Tibial nerve (tissue), 4 donors: ENCODE measurements around the gene GRIA1. TPM values are rescaled to one million over a fixed set of nuclear protein-coding genes. Genes with fewer than 3 reads are reported as not detected.

Experiments used
- DNase-seq, 2 donors: peaks; one replicate each; pipeline ENCODE4 v3.0.0-alpha.2; 2019; ENCODE audit warnings: low spot score in 2 of 2
- H3K27ac ChIP-seq, 4 donors: fragments of 200-600 bp; sonication (generic) in 3 of 4; one replicate each; pipeline ENCODE4 v1.5.1; 2017 to 2019; ENCODE audit warnings: mild to moderate bottlenecking in 1 of 4
- H3K27me3 ChIP-seq, 2 donors: fragments of 200-600 bp; sonication (generic) in 1 of 2; one replicate each; pipeline versions ENCODE4 v1.5.1 to v1.6.0; 2017 to 2019
- H3K36me3 ChIP-seq, 3 donors: fragments of 200-600 bp; sonication (generic); one replicate each; pipeline ENCODE4 v1.5.1; 2018 to 2019
- H3K4me1 ChIP-seq, 4 donors: fragments of 200-600 bp; sonication (generic) in 3 of 4; one replicate each; pipeline ENCODE4 v1.5.1; 2017 to 2019
- H3K4me3 ChIP-seq, 4 donors: fragments of 200-600 bp; sonication (generic) in 3 of 4; one replicate each; pipeline ENCODE4 v1.5.1; 2017 to 2019; ENCODE audit warnings: mild to moderate bottlenecking in 1 of 4, moderate library complexity in 1 of 4
- H3K9me3 ChIP-seq, 4 donors: fragments of 200-600 bp; sonication (generic) in 3 of 4; one replicate each; pipeline ENCODE4 v1.5.1; 2017 to 2019
- EP300 ChIP-seq, 2 donors: sonication (generic); formaldehyde crosslinking; IDR thresholded peaks; one replicate each; pipeline ENCODE4 v1.6.1; 2017; ENCODE audit warnings: antibody characterized with exemption in 2 of 2, mild to moderate bottlenecking in 1 of 2
- POLR2A ChIP-seq, 2 donors: fragments of 450-650 bp; IDR thresholded peaks; one replicate each; pipeline ENCODE4 v1.6.1; 2017; ENCODE audit warnings: antibody characterized with exemption in 2 of 2, mild to moderate bottlenecking in 2 of 2, moderate library complexity in 2 of 2
- WGBS, 2 donors: methylation state at CpG; one replicate each; pipeline ENCODE4 v1.1.5; 2018; 5-methylcytosine and 5-hydroxymethylcytosine counted together
- total RNA-seq, 4 donors: library from RNA; depleted of rRNA; stranded (reverse); fragments of >200 nt; gene quantifications; one replicate each; pipeline ENCODE4 v1.1.0, GENCODE V29; 2016
- TF ChIP-seq, protein P1 (sequence below), 5 experiments: fragments of 200-600 bp in 3 of 5; fragments of 450-650 bp in 2 of 5; sonication (generic) in 3 of 5; IDR thresholded peaks; one replicate each; pipeline ENCODE4 v1.5.1; 2016 to 2019; ENCODE audit warnings: antibody characterized with exemption in 5 of 5, mild to moderate bottlenecking in 3 of 5, moderate library complexity in 2 of 5

The GRIA1 gene
- total RNA-seq, 4 donors from 2014 or later = 1.2 to 2.1 (median 1.5) TPM

DNA sequence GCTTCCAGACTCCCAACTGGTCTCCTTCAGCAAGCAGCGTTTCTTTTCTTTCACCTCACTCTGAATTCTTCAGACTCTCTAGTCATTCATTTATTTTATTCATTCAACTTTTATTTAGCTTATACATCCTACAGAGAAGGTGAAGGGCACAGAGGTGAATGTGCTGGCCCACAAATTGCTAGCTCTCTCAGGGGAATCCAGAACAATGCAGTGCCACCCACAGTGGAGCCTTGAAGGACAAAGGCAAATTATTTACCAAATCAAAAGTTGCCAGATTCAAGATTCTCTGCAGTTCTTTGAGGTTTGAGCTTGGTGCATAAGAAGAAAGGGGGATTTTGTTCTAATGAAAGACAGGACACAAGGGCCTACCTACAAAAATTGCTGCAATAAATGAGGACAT is 29.7 kb downstream of the GRIA1 start:
- WGBS, 2 donors = 68 to 76% methylated on average over 1 of the region's 1 CpG
- Histone ChIP-seq H3K27me3 (no peaks in the 10 kb centered on the region), H3K27ac (peak overlapping the region in 1 of 4 donors; percentile 49), H3K4me3 (no peak overlapping the region), H3K36me3 (no peaks in the 10 kb centered on the region), H3K4me1 (peaks cover 0 to 58% (median 8%) of the 10 kb centered on the region in 4 donors), H3K9me3 (no peaks in the 10 kb centered on the region)
- TF ChIP-seq EP300 (IDR thresholded peaks at IDR 0.05) = no peak
- TF ChIP-seq POLR2A (IDR thresholded peaks at IDR 0.05) = no peak
- TF ChIP-seq, protein P1, sequence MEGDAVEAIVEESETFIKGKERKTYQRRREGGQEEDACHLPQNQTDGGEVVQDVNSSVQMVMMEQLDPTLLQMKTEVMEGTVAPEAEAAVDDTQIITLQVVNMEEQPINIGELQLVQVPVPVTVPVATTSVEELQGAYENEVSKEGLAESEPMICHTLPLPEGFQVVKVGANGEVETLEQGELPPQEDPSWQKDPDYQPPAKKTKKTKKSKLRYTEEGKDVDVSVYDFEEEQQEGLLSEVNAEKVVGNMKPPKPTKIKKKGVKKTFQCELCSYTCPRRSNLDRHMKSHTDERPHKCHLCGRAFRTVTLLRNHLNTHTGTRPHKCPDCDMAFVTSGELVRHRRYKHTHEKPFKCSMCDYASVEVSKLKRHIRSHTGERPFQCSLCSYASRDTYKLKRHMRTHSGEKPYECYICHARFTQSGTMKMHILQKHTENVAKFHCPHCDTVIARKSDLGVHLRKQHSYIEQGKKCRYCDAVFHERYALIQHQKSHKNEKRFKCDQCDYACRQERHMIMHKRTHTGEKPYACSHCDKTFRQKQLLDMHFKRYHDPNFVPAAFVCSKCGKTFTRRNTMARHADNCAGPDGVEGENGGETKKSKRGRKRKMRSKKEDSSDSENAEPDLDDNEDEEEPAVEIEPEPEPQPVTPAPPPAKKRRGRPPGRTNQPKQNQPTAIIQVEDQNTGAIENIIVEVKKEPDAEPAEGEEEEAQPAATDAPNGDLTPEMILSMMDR (IDR thresholded peaks at IDR 0.05) = no peak
- no peak for DNase-seq

DNA sequence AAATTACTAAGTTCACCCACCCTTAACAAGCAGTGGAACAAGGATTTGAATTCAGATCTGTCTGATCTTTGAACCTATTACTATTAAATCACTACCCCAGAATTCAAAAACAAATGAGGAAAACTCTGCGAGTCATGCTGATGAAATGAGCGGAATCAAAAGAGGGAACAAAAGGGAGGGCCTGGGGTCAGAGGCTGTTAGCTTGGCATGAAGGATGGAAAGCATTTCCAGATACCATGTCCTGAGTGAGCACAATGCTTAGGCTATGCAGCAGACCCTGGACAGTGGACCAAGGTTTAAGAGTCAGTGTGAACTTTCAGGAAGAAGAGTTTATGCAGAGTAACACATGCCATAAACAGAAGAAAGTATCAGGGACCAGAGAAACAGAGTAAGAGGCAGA is 30.5 kb downstream of the GRIA1 start:
- H3K4me1 ChIP-seq = peaks cover 0 to 63% (median 8%) of the 10 kb centered on the region in 4 donors
- no peak for DNase-seq
- H3K36me3 ChIP-seq = no peaks in the 10 kb centered on the region
- TF ChIP-seq, protein P1 (IDR thresholded peaks at IDR 0.05) = no peak
- TF ChIP-seq POLR2A (IDR thresholded peaks at IDR 0.05) (no peak), EP300 (IDR thresholded peaks at IDR 0.05) (peak in 1 of 2 donors; percentile 9)
- H3K4me3 ChIP-seq = no peak overlapping the region
- H3K9me3 ChIP-seq = no peaks in the 10 kb centered on the region
- H3K27ac ChIP-seq = peak overlapping the region in 2 of 4 donors; percentile 0 to 24
- 42 to 46% methylated on average over 2 of the region's 2 CpGs for WGBS, 2 donors
- no peaks in the 10 kb centered on the region for H3K27me3 ChIP-seq

DNA sequence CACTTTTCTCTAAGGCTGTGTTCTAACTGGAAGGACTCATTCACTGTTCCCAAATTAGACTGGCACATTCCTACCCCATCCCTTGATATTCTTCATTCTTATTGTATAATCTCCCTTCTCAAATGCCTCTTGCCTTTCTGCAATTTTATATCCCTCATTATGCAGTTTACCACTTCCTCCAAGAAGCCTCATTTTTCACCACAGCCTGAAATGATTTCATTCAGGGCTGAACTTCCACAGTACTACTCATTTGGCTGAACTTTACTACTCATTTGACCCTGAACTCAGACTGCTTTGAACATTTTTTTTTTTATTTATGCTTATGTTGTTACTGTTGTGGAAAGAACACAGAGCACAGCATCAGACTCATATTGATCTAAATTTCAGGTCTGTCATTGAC is 32.7 kb downstream of the GRIA1 start:
- H3K27ac ChIP-seq = peak overlapping the region in 1 of 4 donors; percentile 60
- DNase-seq = no peak
- no peak overlapping the region for H3K4me3 ChIP-seq
- TF ChIP-seq EP300 (IDR thresholded peaks at IDR 0.05) (no peak), POLR2A (IDR thresholded peaks at IDR 0.05) (no peak)
- TF ChIP-seq, protein P1 (IDR thresholded peaks at IDR 0.05) = no peak
- no peaks in the 10 kb centered on the region for H3K27me3 ChIP-seq
- H3K9me3 ChIP-seq = no peaks in the 10 kb centered on the region
- H3K4me1 ChIP-seq = peaks cover 0 to 58% (median 8%) of the 10 kb centered on the region in 4 donors
- H3K36me3 ChIP-seq = no peaks in the 10 kb centered on the region

DNA sequence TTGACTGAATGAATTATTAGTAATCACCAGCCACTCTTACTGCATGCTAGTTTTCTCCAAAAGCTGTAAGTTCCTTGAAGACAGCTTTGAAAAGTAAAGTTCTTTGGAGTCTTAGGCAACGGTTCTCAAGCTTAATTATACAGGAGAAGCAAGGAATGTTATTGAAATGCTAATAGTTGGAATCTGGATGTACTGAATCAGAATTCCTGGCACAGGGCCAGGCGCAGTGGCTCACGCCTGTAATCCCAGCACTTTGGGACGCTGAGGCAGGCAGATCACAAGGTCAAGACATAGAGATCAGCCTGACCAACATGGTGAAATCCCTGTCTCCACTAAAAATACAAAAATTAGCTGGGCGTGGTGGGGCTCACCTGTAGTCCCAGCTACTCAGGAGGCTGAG is 33.4 kb downstream of the GRIA1 start:
- TF ChIP-seq POLR2A (IDR thresholded peaks at IDR 0.05) (no peak), EP300 (IDR thresholded peaks at IDR 0.05) (peak in 1 of 2 donors; percentile 19)
- TF ChIP-seq, protein P1 (IDR thresholded peaks at IDR 0.05) = no peak
- H3K27ac ChIP-seq = peak overlapping the region in 1 of 4 donors; percentile 28
- 32 to 34% methylated on average over 5 of the region's 5 CpGs for WGBS, 2 donors
- H3K4me1 ChIP-seq = peaks cover 0 to 58% (median 8%) of the 10 kb centered on the region in 4 donors
- H3K27me3 ChIP-seq = no peaks in the 10 kb centered on the region
- DNase-seq = peak; percentile 27 to 39
- H3K4me3 ChIP-seq = no peak overlapping the region
- H3K36me3 ChIP-seq = no peaks in the 10 kb centered on the region
- H3K9me3 ChIP-seq = no peaks in the 10 kb centered on the region

DNA sequence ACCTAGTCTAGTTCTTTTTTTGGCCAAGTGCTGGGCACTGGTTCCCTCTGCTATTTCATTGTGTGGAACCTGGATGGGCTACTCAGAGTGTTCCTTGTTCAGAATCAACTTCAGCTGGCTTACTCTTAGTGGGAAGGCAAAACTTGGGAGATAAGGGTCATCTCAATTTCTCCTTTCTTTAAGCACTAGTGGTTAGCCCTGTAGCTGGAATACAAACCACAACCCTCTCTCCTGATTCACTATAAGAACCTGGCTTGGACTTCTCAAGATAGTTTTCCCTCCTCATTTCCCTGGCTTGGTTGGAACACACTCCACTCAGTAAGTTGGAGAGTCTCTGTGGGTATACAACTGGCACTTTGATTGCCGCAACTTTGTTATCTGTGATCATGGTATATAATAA is 35.1 kb downstream of the GRIA1 start:
- Histone ChIP-seq H3K9me3 (no peaks in the 10 kb centered on the region), H3K27ac (no peak overlapping the region), H3K27me3 (no peaks in the 10 kb centered on the region), H3K36me3 (no peaks in the 10 kb centered on the region), H3K4me3 (no peak overlapping the region), H3K4me1 (peaks cover 0 to 51% (median 8%) of the 10 kb centered on the region in 4 donors)
- 100% methylated on average over 1 of the region's 1 CpG for WGBS, 2 donors
- no peak for DNase-seq
- no peak for TF ChIP-seq EP300 (IDR thresholded peaks at IDR 0.05)
- TF ChIP-seq POLR2A (IDR thresholded peaks at IDR 0.05) = no peak
- TF ChIP-seq, protein P1 (IDR thresholded peaks at IDR 0.05) = no peak
